Renal cortex interstitium (tissue), 11 donors: ENCODE results near the gene ATL2. TPM values are rescaled to one million over a fixed set of nuclear protein-coding genes. Genes with fewer than 3 reads are reported as not detected.
"Not testable (repeated sequence)": the region's sequence is repeated elsewhere in the genome, so short reads cannot be mapped to it uniquely, and the experiment has no call there.

Experiments used
- DNase-seq, 11 donors: peaks; one replicate each; pipeline ENCODE4 v3.0.0-alpha.2; 2013; ENCODE audit warnings: low read depth in 9 of 11, low spot score in 4 of 11; ENCODE audit errors: extremely low read depth in 1 of 11
- polyA plus RNA-seq, 3 donors: library from polyadenylated mRNA; unstranded; fragments of 120-200 nt; gene quantifications; one replicate each; pipeline ENCODE4 v1.2.1, GENCODE V29; 2013; ENCODE audit not compliant: insufficient read length in 3 of 3

The ATL2 gene
- polyA plus RNA-seq, 3 donors, result 60.3 to 73.9 (median 70.0) TPM

DNA sequence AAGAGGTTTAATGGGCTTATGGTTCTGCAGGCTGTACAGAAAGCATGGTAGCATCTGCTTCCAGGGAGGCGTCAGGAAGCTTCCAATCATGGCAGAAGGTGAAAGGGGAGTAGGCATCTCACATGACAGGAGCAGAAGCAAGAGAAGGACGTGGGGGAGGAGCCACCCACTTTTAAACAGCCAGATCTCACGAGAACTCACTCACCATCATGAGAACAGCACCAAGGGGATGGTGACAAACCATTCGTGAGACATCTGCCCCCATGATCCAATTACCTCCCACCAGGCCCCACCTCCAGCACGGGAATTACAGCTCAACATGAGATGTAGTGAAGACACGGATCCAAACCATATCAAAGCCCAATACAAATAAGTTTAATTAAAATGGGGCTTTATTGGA lies 113.8 kb downstream of the ATL2 start:
- DNase-seq, result no peak

DNA sequence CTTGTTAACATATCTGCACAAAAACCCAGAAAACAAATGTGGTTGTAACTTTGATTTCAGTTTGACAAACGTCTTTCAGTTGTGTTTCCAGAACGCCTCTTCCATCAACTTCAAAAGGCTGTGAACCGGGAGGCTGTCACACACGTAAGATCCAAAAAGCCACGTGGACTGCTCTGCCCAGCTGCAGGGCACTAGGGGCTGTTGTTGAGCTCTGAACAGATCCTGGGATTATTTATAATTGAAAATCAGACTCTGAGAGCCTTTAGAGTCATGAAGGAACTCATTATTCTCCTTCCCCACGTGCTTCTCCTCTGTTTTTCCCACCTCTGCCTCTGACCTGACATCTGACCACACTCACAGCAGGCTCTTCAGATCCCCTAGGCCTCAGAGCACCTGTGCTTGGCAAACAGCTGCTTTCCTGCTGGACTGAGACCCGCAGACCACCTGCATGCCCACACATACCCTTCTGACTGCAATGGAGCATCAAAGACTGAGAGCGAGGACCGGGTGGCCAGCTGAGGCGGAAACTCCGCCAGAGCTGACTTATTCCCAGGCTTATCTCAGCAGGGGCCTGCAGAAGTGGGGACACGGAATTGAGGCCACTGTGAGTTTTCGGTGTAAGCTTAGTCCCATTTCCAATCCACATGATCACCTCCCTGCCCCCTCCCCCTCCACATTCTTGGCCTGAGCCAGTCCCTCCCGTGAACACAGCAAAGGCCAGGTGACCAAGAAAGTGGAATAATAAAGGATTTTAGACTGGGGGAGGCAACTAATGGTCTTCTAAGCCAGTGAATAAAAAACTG lies 114.8 kb downstream of the ATL2 start:
- DNase-seq, result no peak

DNA sequence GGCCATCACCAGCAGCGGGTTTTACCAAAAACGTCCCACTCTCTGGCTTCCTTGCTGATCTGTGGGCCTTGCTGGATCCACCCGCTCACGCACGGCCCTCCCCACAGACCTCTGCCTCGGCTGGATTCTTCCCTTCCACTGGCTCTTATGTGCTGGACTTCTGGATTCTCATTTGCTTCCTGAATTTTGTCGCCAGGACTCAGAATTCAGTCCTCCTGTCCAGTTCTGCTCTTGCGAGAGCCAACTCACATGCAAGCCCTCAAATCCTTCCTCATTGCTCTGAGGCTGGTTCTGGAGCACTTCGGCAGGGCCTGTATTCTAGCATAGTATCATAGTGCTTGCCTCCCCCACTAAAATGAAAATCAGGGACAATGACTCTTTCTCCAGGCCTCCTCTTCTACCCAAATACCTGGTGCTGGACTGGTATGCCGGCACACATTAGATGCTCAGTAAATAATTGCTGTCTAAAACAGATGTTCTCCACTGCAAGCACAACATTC lies 115.5 kb downstream of the ATL2 start:
- DNase-seq, result no peak

DNA sequence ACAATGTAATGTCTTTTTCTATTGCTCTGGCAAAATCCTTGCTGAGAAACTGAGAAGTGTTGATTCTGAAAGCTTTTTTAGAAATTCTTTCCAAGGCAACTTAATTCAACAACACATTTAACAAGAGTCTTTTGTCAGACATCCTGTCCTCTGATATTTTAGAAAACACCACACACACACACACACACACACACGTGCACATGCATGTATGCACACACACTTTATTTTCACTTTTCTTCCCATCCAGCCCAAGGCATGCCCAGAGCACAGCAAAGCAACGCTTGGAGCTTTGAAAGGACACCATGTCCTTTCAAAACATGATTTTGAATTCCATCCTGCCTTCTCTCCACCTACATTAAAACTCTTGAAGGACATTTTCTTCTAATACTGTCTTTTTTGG lies 116.1 kb downstream of the ATL2 start:
- no peak for DNase-seq

DNA sequence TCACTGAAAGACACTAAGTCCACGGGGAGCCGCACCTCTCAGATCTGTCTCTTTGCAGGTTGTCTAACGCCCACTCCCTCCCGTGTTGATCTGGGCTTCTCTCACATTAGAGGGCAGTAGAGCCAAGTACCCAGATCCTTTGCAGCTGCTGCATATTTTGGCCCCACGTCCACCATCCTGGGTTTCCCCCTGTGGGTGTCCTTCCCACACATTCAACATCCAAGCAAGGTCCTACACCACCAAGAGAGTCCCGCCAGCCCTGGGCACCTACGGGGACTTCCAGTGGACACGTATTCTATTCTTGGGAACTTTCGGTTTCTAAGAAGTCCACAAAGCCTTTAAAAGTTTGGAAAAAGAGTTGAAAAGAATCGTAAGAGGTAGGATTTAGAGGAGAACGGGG lies 116.6 kb downstream of the ATL2 start:
- DNase-seq, result no peak

DNA sequence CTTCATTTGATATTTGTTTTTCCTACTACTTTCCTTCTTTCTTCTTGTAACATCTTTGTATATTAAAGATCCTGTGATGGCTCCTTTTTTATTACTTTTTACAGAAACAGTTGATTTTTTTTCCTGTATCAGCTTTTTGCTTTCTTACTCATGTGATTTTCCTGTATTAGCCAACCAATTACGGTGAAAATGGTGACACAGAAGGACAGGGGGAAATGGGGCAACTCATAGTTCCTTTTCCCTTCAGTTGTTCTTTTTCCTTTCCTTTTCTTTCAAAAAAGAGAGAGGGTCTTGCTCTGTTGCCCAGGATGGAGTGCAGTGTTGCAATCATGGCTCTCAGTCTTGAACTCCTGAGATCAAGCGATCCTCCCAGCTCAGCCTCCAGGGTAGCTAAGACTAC lies 117.8 kb downstream of the ATL2 start:
- no peak for DNase-seq

DNA sequence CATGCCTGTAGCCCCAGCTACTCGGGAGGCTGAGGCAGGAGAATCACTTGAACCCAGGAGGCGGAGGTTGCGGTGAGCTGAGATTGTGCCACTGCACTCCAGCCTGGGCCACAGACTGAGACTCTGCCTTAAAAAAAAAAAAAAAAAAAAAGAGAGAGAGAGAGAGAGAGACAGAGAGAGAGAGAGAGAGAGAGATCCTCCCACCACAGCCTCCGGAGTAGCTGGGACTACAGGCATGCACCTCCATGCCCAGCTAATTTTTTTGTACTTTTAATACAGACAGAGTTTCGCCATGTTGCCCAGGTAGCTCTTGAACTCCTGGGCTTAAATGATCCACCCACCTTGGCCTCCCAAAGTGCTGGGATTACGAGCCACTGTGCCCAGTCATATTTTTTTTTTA lies 119.4 kb downstream of the ATL2 start:
- not testable (repeated sequence) for DNase-seq

DNA sequence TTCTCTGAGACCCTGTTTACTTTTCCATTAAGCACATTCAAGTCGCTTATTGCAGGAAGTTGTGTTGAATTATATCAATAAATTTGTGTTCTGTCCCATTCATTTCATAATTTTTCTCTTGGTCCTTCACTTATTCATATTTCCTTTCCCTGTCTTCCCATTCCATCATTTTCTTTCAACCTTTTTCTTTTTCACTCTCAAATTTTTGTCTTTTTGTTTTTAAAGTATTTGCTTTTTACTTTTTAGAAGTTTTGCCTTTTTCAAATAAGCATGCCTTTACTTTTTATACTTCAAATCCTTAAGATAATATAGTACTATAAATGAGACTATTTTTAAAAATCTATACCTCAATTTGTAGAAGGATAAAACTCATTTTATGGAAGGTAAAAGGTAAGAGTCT lies 120.5 kb downstream of the ATL2 start:
- no peak for DNase-seq

DNA sequence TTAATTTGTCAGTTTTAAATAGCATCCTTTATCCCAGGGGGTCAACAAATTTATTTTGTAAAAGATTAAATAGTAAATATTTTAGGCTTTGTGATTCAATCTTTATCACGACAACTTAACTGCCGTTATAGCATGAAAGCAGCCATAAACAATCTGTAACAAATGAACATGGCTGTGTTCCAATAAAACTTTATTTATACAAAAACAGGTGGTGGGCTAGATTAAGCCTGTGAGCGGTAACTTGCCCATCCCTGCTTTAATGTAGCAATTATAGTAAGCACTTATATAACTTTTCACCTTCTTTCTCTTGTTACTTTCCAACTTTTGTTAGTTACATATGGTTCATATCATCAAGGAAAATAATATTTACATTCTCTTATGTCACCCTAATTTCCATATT lies 121.9 kb downstream of the ATL2 start:
- no peak for DNase-seq

DNA sequence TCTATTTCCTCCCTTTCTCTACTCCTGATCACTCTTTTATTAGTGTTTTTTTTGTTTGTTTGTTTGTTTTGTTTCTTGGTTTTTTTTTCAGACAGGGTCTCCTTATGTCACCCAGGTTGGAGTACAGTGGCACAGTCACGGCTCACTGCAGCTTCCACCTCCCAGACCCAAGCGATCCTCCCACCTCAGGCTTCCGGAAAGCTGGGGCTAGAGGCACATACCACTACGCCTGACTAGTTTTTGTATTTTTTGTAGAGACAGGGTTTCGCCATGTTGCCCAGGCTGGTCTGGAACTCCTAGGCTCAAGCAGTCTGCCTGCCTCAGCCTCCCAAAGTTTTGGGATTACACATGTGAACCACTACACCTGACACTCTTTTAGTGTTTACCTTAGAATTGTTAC lies 122.3 kb downstream of the ATL2 start:
- peak in 1 of 11 donors; percentile 46 for DNase-seq

DNA sequence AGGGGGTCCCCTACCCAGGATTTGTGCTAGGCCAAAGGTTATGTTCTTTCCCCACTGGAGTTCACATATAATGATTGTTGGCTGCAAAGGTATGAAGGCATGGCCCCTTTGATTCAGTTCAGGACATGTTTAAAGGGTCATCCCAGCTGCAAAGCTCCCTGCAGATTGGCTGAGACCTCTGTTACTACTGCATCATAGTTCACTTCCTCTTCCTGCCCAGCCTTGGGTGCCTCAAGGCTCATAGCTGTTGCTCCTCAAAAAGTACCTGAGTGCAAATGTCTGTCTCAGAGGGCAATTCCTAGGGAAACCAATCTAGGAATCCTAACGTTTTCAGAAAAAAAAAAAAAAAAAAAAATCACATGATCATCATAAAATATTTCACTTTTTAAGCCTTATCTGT lies 125.1 kb downstream of the ATL2 start:
- no peak for DNase-seq

DNA sequence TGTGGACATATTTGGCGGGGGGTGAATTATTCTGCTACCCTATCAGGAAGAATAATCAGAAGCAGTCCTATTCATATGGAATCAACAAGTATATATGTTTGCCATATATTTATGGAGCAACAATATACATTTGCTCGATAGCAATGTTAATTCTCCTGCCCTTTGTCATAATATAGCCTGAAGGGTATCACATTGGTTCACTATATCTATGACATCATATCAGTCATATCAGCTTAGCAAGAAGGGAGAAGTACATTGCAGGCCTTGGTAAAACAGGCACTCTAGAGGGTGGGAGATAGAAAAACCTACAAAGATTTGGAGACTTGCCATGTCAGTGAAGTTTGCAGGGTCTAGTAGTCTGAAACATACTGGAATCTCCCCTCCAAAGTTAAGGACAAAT lies 128.4 kb downstream of the ATL2 start:
- no peak for DNase-seq

DNA sequence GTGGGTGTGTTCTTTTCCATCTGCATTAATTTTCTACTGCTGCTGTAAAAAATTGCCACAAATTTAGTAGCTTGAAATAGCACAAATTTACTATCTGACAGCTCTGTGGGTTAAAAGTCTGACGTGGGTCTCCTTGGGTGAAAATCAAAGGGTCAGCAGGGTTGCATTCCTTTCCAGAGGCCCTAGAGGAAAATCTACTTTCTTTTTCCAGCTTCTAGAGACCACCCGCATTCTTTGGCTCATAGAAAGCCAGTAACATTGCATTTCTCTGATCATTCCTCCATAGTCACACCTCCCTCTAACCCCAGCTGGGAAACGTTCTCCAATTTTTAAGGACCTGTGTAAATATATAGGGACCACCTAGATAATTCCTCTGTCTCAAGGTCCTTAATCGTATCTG lies 128.8 kb downstream of the ATL2 start:
- peak in 8 of 11 donors; percentile 54 to 70 (median 66) for DNase-seq

DNA sequence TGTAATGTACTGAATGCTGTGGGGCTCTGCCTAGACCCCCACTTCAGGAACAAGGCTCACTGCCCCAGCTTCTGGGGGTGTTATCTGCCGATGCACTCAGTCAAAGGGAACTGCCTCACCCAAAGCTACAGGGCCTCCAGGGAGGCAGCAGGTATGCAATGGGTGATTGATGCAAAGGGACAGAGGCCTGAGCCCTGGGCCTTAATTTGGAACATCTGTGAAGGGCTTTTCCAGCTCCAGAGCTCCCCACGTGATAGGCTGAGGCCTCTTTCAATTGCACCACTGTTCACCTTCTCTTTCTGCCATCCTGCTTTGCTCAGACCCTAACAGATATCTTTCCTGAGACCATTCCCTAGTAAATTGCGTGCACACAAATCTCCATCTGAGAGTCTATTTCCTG lies 131.0 kb downstream of the ATL2 start:
- no peak for DNase-seq

DNA sequence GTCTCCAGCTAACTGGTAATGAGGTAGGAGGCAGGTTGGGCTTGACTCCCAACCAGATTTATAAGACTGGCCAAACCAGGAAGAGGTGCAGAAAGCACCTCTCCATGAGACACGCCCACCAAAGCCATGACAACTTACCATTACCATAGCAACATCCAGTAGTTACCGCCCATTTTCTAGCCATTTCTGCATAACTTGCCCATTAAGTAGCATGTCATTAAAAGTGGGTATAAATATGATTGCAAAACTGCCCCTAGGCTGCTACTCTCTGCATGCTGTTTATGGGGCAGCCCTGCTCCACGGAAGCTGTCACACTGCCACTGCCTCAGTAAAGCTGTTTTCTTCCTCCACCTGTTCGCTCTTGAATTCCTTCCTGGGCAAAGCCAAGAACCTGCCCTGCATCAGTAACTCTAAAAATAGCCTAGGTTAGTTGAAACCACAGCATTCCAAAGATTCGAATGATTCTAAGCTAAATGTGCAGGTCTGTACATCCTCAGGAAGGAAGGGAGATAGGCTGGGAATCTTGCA lies 131.9 kb downstream of the ATL2 start:
- DNase-seq, result no peak

DNA sequence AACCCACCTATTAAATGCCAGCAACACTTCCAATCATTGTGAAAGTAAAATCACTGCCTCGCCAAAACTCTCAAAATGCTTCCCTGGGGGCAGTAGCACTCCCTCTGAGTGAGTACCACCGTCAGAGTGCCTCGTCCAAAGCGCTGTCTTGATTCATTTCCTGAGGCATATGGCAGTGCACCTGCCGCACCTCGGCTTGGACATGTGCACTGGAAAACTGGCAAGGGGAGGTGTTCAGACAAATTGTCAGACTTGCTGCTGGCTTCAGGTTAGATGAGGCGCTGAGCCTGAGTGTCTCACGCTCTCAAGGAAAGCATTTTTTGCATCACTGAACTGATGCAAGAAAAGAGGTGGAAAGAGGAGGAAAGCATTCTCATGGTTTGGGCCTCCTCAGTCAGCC lies 132.8 kb downstream of the ATL2 start:
- no peak for DNase-seq

Other genes starting within 250 kb of the ATL2 start
- 10 to 100 TPM; 70.9 to 83.9 (median 74.3) TPM for gene HNRNPLL, start 225.7 kb upstream of the ATL2 start, polyA plus RNA-seq